ENCODE measurements around the gene PRF1. TPM values are rescaled to one million over a fixed set of nuclear protein-coding genes. Genes with fewer than 3 reads are reported as not detected.

PRF1 gene
- total and polyA plus RNA-seq, 2 experiments from 2014 or later: 0.13 TPM; not detected in 1

DNA sequence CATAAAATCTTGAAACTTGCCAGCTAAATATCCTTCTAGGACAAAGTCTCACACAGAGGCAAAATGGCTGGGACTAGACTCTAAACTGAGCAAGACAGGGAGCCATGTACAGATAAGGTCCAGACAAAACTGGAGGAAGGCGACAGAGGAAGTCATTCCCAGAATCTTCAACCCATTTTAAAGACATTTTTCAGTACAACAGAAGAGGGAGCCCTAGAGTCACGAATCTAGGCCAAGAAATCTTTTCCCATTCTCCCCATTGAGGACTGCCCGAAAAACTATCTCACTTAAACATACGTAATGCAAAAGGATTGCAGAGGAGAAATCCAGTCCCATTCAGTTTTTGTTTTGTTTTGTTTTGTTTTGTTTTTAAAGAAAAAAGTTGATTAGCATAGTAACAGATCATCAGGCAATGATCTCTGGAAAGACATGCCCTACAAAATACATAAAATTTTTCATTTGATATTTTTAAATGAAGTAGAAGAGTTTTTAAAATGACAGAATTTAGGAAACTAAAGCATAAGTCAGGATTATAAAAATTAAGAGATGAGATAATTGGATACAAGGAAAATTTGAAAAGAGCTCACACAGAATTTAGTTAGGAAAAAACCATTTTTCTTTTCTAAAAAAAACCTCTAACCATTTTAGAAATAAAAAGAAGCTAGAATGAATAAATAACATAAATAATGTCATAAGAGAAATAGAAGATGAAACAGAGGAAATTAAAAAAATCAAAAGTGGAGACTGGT, 16.9 kb upstream of the PRF1 start (continued):
- TF ChIP-seq CTCF (conservative IDR thresholded peaks at IDR 0.05; ENCODE audit: low read depth in 2 of 2) (peak; percentile 75 to 82), REST (IDR thresholded peaks at IDR 0.05; ENCODE audit: unreplicated experiment) (no peak)

DNA sequence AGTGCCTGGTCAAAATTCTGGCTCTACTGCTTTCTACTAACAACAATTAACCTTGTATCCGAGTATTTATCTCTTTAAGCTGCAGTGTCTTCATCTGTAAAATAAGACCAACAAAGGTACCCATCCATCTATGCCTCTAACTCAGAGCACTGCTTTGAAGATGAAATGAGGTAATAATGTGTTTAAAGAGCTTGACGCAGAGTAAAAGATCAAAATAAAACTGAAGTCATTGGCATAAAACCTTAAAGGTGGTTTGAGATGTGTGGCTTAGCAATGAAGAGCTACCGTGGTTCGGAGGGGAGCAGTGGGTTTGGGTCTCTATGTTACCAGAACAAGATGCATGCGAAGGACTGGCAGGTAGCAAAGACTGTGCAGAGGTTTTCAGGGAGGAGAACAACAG, 16.1 kb upstream of the PRF1 start:
- no peak overlapping the region for H3K27ac Mint-ChIP-seq
- no peak for ATAC-seq
- H3K27me3 Mint-ChIP-seq (ENCODE audit: insufficient read depth, low read depth, poor library complexity): peaks cover 4% of the 10 kb centered on the region
- Histone ChIP-seq H3F3A (replicated peaks; ENCODE audit: low read depth) (0 out of 2 replicates have a peak, but pooled peaks cover 6% of the 10 kb centered on the region), H3K27ac (ENCODE audit: low read depth) (no peak overlapping the region), H3K27me3 (ENCODE audit: insufficient read depth) (no peaks in the 10 kb centered on the region), H3K4me1 (ENCODE audit: insufficient read depth) (no peaks in the 10 kb centered on the region), H3K4me2 (no peak overlapping the region), H4K20me1 (replicated peaks; ENCODE audit: insufficient read depth) (no peaks in the 10 kb centered on the region), H3K9me2 (ENCODE audit: insufficient read depth) (no peaks in the 10 kb centered on the region), H3K36me3 (ENCODE audit: insufficient read depth) (0 out of 2 replicates have a peak, but pooled peaks cover 5% of the 10 kb centered on the region), H2AFZ (no peak overlapping the region), H3K79me2 (replicated peaks; ENCODE audit: insufficient read depth) (no peaks in the 10 kb centered on the region), H3K4me3 (no peak overlapping the region)
- H3K4me1 Mint-ChIP-seq: peaks cover 3% of the 10 kb centered on the region; the same call in 2 of the 3 replicates
- H3K9me3 Mint-ChIP-seq: peaks cover 43% of the 10 kb centered on the region
- no peak overlapping the region for H3K4me3 Mint-ChIP-seq
- DNase-seq (ENCODE audit: low spot score): no peak
- H3K36me3 Mint-ChIP-seq (ENCODE audit: low read depth): peaks cover 37% of the 10 kb centered on the region
- TF ChIP-seq, protein P1, sequence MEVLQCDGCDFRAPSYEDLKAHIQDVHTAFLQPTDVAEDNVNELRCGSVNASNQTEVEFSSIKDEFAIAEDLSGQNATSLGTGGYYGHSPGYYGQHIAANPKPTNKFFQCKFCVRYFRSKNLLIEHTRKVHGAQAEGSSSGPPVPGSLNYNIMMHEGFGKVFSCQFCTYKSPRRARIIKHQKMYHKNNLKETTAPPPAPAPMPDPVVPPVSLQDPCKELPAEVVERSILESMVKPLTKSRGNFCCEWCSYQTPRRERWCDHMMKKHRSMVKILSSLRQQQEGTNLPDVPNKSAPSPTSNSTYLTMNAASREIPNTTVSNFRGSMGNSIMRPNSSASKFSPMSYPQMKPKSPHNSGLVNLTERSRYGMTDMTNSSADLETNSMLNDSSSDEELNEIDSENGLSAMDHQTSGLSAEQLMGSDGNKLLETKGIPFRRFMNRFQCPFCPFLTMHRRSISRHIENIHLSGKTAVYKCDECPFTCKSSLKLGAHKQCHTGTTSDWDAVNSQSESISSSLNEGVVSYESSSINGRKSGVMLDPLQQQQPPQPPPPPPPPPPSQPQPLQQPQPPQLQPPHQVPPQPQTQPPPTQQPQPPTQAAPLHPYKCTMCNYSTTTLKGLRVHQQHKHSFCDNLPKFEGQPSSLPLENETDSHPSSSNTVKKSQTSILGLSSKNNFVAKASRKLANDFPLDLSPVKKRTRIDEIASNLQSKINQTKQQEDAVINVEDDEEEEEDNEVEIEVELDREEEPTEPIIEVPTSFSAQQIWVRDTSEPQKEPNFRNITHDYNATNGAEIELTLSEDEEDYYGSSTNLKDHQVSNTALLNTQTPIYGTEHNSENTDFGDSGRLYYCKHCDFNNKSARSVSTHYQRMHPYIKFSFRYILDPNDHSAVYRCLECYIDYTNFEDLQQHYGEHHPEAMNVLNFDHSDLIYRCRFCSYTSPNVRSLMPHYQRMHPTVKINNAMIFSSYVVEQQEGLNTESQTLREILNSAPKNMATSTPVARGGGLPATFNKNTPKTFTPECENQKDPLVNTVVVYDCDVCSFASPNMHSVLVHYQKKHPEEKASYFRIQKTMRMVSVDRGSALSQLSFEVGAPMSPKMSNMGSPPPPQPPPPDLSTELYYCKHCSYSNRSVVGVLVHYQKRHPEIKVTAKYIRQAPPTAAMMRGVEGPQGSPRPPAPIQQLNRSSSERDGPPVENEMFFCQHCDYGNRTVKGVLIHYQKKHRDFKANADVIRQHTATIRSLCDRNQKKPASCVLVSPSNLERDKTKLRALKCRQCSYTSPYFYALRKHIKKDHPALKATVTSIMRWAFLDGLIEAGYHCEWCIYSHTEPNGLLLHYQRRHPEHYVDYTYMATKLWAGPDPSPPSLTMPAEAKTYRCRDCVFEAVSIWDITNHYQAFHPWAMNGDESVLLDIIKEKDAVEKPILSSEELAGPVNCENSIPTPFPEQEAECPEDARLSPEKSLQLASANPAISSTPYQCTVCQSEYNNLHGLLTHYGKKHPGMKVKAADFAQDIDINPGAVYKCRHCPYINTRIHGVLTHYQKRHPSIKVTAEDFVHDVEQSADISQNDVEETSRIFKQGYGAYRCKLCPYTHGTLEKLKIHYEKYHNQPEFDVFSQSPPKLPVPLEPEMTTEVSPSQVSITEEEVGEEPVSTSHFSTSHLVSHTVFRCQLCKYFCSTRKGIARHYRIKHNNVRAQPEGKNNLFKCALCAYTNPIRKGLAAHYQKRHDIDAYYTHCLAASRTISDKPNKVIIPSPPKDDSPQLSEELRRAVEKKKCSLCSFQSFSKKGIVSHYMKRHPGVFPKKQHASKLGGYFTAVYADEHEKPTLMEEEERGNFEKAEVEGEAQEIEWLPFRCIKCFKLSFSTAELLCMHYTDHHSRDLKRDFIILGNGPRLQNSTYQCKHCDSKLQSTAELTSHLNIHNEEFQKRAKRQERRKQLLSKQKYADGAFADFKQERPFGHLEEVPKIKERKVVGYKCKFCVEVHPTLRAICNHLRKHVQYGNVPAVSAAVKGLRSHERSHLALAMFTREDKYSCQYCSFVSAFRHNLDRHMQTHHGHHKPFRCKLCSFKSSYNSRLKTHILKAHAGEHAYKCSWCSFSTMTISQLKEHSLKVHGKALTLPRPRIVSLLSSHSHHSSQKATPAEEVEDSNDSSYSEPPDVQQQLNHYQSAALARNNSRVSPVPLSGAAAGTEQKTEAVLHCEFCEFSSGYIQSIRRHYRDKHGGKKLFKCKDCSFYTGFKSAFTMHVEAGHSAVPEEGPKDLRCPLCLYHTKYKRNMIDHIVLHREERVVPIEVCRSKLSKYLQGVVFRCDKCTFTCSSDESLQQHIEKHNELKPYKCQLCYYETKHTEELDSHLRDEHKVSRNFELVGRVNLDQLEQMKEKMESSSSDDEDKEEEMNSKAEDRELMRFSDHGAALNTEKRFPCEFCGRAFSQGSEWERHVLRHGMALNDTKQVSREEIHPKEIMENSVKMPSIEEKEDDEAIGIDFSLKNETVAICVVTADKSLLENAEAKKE (CRISPR knock-in tag; IDR thresholded peaks at IDR 0.05): no peak
- TF ChIP-seq EZH2 (IDR thresholded peaks at IDR 0.05; ENCODE audit: low read depth, unreplicated experiment): no peak
- no peak for TF ChIP-seq CTCF (conservative IDR thresholded peaks at IDR 0.05; ENCODE audit: low read depth in 2 of 2)
- no peak for TF ChIP-seq STAT1 (IDR thresholded peaks at IDR 0.05; ENCODE audit: unreplicated experiment)
- TF ChIP-seq NANOG (IDR thresholded peaks at IDR 0.05; ENCODE audit: borderline replicate concordance): no peak
